A172 (cell line): ENCODE data around the gene TRIM29. TPM values are rescaled to one million over a fixed set of nuclear protein-coding genes. Genes with fewer than 3 reads are reported as not detected.

Experiments
- DNase-seq: peaks from one replicate; pipeline ENCODE4 v3.0.0-alpha.2; 2015; ENCODE audit warnings: low spot score
- total RNA-seq: library from RNA; depleted of rRNA; stranded (reverse); fragments of >200 nt; shearing (Covaris generic); gene quantifications from 2 replicates; pipeline ENCODE4 v1.2.3, GENCODE V29; 2014

Gene TRIM29
- total RNA-seq, 1 experiment from 2014 or later, result 3.0 TPM

DNA sequence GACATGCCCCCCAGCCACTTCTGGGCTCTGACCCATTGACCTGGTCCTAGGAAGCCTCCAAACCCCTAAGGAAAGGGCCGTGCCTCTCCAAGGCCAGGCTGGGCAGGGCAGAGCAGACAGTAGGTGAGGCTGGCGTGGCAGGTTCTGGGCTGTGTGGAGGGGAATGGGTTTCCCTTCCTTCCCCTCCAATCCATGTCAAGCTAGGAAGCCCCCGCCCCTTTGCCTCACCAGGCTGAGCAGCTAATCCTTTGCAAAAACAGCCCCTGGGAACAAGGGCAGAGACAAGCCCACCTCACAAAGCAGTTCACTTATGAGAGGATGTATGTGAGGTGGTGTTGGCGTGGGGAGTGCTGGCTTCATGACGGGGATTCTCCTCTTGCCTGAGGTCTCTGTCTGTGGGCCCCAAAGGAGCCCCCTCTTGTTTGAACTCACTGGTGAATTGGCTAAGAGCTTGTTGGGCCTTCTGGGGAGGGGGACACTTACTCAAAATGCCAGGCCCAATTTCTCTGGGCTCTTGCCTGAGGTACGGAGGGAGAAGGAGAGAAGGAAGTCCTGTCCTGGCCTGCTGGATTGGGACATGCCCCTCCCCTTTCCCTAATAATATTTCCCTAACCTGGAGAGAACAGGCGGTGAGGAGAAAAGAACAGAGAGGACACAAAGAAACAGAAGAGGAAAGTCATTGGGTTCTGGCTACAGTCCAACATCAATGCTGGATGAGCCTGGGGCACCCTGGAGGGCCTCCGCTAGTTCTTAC lies 1.6 kb upstream of the TRIM29 start:
- no peak for DNase-seq

DNA sequence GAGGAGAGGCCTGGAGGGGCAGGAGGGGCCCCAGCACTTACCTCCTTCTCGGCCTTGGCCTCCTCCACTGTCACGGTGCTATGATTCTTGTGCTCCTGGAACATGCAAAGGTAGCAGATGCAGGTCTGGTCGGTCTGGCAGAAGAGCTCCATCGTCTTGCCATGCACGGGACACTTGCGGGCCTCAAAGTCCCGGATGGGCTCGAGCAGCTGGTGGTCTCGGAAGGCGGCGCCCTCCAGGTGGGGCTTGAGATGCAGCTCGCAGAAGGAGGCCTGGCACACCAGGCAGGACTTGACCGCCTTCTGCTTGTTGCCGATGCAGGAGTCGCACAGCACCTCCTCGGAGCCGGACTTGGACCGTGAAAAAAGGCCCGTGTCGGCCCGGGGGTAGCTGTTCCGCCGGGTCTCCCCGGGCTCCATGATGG lies 714 bp downstream of the TRIM29 start:
- DNase-seq, result no peak

DNA sequence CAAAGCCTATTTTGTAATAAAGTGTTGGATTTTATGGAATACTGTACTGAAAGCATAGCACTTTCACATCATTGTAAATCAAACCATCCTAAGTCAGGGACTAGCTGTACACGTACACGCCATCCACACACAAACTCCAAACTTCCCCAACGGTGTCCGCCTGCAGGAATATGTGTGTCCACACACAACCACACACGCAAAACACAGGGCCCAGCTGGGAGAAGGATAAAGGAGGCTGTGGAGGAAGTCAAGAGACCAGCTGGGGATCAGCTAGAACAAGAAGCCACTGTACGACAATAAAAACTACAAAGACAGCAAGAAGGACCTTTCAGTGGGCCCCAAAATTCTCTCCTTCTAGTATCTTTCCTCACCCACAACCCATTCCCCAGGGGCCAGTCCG lies 1.6 kb downstream of the TRIM29 start:
- DNase-seq, result no peak

DNA sequence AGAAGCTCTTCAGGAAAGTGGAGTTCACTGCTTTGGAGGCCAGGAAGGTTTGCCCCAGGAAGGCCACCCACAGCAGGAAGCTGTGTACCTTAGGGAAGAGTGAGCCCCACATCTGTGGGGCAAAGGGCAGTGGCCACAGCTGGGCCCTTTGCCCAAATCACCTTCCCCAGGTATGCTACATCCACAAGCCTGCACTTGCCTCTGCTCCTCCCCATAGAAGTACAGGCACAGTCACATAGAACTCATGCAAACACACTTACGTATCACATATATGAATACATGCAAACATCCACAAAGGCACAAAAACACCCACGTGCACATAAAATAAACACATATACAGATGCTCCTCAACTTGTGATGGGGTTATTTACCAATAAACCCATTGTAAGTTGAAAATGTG lies 2.1 kb downstream of the TRIM29 start:
- no peak for DNase-seq

DNA sequence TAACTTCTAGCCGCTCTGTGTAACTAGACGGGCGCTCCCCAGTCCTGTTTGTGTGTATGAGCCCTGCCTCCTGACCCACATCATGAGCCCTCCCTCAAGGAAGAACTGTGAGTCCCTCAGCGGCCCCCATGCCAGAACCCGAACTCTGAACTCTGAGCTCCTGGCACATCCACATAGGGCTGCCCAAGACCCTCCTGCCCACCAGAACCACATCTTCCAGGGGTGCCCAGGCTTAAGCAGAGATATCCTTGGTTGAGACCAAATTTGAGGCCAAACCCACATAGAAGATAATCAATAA lies 3.0 kb downstream of the TRIM29 start:
- DNase-seq, result no peak

DNA sequence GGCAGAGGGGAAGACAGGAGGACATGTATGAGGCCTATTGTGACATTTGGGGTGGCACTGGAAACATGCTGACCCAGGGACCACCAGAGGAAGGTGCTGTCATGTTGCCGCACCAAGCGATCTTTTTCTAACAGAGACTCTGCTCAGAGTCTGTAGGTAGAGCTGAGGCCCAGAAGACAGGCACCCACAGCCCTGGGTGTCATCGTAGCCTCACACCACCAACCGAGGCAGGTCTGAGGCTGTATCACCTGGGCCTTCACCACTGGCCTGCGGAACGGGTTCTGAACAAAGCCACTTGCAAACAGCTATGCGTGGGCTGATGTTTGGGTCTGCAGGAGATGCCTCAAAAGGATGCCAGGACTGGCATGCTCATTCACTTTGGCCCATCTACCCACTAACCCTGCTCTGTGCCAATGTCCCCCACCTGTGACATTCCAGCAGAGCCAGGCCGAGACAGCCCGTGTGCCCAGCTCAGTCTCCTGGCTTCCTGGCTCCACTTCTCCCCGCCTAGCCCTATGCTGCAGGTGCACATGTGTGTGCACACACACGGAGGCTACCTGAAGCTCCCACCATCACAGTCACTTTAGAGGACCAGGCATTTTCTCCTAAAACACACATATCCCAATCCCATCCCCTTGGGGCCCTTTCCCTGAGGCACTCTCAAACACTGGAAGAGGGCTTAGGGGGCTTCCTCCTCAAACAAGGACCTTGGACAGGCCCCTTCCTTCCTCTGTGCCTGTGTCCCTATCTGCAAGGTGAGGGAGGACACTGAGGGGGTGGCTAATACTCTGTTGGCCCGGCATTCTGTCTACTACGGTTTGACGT lies 3.6 kb downstream of the TRIM29 start:
- no peak for DNase-seq

DNA sequence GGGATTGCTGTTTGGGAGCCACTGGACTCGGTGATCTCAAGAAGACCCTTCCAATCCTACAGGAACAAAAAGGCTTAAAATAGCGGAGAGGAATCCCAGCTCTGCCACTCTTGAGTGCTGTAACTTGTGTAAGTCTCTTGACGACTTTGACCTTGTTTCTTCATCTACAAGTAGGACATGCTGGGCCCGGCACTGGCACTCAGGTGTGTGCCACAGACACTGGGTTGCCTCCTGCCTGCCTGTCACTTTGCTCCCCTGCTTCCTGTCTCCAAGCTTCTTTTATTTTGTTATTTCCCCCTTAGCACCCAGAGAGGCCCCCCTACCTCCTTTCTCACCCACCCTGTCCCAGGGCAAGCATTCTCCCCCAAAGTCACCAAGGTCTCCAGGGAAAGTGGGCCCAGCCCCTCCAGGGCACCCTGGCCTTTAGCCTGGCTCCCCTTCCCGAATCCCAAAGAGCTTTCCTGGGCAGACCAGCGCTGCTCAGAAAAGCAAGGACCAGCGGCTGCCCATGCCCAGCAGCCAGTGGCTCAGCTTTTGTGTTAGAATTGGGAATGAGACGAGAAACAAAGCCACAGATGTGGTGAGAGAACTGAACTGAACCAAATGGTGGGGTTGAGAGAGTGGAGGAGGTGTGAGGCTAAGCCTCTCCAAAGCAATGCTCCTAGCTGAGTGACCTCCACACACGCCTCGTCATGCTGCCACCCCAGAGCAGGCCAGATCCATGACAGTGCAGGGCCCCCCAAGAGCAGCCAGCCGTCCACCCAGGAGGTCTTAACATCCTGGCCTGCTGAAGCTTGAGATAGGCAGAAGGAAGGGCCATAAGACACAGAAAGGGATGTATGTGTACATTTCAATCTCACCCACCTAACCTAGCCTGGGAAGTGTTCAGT lies 4.5 kb downstream of the TRIM29 start:
- DNase-seq, result no peak

DNA sequence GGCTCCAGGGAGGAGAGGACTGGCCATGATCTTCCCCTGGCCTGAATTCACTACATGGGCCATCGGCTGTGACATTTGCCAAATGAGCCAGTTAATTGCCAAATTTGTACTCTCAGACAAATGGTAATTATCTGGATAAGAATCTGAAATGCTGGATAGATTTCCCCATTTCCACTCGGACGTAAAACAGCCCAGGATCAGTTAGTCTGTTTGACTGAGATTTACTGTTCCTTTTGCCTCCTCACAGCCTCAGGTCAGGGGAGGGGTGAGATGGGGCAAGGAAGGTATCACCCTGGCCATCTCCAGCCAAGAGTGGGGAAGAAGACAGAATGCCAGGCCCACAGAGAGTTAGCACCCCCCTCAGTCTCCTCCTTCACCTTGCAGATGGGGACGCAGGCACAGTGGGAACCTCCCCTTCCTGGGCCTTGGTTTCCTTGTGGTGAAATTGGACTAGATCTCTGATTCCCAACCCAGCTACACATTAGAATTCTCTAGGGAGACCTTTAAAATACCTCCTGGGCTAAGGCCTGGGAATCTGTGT lies 5.2 kb downstream of the TRIM29 start:
- DNase-seq, result no peak

DNA sequence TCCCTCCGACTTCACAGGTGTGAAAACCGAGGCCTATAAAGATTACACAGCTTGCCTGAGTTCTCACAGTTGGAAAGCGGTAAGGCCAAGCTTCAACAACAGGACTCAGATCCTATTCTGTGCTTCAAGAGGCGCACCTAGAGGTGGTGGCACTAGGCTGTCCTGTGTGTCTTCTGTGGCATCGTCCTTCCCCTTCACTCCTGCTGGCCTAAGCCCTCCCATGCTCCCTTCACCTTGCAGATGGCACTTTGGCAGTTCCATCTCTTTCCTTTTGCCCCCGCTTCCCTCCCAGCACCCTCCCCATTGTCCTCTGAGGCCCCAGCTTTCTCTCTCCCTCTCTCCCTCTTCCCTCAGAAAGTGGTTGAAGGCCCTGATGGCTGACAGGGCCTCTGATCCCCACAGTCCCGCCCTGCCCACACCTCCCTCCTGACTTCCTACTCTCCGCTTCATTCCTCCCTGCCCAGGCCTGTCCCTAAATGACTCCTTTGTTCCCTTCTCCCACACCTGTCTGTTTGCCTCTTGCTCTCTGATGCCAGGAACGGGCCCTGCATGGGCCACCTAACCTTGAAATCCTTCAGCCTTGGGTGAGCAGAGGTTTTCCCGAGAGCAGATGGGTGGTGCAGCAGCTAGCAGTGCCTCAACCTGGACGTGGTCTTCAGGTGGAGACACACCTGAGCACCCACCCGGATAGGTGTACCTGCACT lies 5.8 kb downstream of the TRIM29 start:
- DNase-seq, result no peak

DNA sequence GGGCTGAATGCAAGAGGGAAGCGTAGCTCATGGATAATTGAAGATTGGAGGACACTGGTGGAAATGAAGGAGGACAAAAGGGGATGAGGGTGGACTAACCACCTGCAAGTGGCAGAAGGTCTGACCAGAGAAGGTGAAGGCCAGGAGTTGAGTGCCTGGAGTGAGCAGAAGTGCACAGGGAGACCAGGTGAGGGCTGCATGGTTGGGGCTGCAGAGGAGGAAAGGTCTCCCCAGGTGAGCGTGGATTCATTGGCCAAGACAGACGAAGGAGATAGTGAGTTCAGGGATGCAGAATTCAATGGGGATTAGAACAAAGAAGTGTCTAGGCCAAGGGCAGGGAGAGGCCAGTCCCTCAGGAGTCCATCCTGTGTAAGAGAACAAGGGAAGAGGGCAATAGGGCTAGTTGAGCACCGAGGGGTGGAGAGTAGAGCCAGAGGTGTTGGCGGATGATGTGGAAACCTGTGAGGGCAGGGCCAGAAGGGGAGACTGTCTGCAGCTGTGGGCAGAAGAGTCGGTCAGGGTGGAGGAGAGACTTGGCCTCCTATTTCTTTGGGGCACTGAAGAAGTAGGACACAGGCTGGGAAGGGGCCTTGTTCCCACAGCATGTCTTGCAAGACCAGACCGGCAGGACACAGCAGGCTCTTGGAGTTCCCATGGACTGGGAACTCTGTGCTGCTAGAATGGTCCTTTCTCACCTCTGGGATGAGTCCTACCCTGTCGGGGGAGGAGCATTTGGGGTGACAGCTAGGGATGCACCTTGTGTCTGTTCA lies 6.7 kb downstream of the TRIM29 start:
- DNase-seq, result no peak

DNA sequence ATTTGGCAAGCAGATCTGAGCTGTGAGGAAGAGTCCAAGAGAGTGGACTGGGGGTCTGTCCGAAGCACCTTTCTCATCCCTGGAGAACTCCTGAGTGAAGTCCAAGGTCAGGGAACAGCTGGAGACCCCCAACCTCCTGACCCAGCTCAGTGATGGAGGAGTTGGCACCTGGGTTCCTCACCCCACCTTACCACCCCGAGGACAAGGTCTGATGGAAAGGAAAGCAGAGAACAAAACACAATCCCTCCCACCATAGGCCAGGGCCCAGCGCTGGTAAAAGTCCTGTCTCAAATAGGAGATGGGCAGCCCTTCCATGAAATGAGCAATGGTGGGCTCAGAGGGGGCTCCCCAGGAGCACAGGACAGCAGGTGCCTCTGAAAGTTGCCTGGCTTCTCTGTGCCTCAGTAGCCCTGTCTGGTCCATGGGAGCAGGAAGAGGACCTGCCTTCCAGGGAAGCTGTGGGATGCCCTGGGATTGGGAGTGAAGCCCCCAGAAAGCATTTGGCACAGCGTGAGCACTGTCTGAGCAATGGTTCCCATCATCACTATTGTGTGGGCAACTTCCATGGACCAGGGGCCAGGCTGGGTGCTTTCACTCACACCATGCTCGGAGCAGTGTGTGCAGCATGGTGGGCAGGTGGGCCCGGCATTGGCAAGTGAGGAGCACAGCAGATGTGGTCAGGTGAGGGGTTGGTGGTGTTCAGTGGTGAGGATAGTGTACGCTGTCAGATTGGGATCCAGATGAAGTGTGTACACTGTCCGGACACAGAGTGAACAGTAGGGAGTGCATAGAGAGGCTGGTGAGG lies 7.5 kb downstream of the TRIM29 start:
- DNase-seq, result no peak

DNA sequence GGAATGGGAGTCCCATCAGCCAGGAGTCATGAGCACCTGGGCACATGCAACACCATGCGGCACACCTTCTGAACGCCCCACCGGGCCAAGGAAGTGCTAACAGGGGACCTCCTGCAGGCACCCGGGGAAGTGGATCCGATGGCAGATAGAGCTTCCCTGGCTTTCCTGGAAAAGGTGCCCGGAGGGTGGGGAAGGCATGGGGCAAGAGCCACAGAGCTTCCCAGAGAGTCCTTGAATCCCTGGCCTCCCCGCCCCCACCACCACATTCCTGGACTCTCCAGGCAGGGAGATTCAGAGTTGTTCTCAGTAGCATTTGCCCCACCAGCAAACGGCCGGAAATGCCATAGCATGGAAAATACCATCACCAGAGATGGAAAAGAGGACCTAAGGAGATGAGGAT lies 8.3 kb downstream of the TRIM29 start:
- DNase-seq, result no peak

DNA sequence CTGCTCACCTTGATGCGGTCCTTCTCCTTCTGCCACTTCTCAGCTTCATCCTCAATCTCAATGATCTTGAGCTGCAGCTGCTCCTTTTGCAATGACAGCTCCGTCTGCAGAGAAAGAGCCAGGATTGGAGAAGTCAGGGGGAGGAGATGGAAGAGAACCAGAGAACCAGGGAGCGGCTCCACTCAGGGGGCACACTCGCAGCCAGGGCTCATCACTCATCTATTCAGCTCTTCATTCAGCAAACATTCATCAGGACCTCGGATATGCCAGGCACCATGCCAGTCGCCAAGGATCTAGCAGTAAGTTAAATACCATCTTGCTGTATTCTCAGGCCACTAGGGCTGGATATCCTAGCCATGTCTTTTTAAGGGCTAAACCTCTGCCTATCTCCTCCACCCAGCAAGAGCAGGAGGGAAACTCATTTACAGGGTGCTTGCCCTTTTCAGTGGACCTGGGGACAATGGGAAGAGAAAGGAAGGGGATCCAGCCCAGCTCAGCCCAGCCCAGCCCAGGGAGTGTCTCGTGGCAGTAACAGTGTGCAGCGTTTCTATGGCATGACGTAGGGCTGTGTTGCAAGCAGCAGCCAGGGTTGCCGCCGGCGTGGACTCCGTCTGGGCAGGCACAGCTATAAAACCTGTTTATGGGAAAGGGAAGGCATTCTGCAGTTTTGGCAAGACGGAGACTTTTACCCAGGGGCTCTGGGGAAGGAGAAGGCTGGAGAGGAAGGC lies 9.4 kb downstream of the TRIM29 start:
- peak; percentile 49 for DNase-seq

DNA sequence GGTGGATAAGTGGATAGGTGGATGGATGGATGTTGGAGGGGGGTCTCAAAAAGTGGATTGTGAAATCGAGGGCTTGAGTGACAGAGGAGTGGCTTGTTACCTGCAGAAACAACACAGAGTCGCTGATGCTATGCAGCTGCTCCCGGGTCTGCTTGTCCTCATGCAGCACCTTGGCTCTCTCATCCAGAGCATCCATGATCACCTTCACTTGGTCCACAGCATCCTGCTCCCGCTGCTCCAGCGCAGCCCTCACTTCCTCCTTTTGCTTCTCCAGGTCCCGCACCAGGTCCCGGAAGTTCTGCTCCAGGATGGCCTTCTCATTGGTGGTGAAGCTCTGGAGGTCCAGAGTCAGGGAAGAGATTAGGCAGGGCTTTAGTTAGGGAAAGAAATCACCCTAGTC lies 10.7 kb downstream of the TRIM29 start:
- DNase-seq, result no peak

DNA sequence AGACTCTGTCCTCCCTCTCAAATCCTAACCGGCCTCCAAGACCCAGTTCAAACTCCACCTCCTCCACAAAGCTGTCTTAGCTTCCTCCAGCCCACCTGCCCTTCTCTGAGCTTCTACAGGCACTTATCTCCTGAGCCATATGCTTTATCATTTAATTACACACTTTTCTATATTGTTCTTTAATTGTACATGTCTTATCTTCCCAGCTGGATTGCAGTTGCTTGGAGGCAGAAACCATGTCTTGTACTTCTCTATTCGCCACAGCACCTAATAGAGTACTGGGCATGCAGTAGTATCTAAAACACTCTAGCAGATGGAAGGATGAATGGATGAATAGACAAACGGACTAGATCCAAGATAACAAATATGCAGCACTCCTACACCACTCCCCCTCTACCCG lies 11.3 kb downstream of the TRIM29 start:
- no peak for DNase-seq

DNA sequence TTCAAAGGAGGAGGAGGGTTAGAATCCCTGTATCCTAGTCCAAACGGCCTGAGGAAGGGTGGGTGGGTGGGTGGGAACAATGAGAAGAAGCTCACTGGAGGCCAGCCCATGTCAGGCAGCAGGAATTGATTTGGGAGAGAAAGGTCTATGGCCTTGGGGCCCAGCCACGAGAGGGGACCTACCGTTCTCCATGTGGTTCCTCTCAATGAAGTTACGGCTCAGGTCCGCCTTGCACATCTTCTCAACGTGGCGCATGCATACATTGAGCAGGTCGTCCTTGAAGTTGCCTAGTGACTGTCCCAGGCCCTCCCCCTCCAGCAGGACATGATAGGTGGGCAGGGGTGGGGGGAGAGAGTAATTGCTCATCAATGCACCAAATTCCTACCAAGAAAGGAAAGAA lies 12.4 kb downstream of the TRIM29 start:
- no peak for DNase-seq

DNA sequence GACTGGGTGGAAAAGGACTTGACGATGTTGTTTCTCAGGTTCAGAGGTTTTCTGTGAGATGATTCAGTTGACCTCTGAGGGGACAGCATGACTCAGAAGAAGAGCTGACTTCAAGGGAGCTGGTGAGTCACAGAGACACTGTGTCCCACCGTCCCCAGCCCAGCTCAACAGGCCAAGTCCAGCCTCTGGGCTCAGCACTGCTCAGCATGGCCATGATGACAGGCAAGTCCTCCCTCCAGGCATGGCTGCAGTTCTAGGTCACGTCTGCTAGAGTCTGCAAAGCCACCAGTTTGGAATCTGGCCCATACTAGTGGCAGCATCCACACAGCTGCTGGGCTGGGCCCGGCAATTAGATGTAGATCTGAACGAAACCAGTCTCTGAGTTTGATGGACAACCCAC lies 12.9 kb downstream of the TRIM29 start:
- peak; percentile 64 for DNase-seq

DNA sequence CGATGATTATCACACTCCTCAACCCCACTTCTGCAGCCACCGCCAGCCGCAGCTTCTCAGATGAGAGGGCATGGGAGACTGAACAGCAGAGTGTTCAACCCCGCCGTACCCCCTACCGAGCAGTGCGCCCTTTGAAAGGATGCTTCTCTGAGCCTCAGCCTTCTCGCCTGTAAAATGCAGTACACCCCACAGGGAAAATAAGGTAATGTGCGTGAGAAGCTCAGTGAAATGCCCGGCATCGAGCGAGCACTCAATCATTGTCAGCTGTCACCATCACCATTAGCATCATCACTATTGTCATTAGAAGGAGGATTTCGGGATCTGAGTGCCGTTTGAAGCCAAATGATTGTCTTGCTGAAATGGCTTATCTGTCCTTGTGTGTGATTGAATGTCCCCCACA lies 13.6 kb downstream of the TRIM29 start:
- DNase-seq, result no peak

DNA sequence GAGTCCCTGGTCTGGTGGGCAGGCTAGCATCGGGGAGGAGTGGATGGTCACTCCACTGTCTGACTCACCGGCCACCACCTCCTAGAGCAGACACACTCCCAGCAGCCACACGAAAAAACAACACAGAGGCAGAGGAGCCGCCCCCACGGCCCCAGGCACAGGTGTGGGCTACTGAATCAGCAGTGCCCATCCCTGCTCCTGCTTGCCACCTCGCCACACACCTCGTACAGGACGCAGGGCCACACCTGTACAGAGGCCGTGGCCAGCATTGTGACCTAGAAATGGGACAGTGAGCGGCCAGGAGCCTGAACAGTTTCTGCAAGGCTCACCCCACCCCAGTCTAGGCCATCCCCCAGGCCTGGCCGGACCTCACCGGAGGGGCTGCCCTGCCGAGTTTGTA lies 14.0 kb downstream of the TRIM29 start:
- peak; percentile 37 for DNase-seq
